HG02943 (cell line): ENCODE data around the gene PPP1R13B.

Experiments
- ATAC-seq: cut with Tn5 transposase; IDR thresholded peaks from one replicate; pipeline ENCODE4 v1.9.1; 2021; ENCODE audit warnings: mild to moderate bottlenecking, low read depth, moderate library complexity; ENCODE audit not compliant: unreplicated experiment

PPP1R13B gene

GRCh38 chr14:103716091-103716801 is 131.1 kb downstream of the PPP1R13B start:
- ATAC-seq: no peak

GRCh38 chr14:103715052-103716000 is 132.0 kb downstream of the PPP1R13B start, which contains the start of the genes XRCC3 and ZFYVE21:
XRCC3 (minus strand) TSS chr14:103715451; CDS start chr14:103711087, 4,364 bp downstream.
ZFYVE21 (plus strand) TSS chr14:103715810; CDS start chr14:103715842, 32 bp downstream.
- peak; percentile 94 for ATAC-seq

GRCh38 chr14:103714063-103714724 is 133.2 kb downstream of the PPP1R13B start:
- no peak for ATAC-seq

- no peak for ATAC-seq
Observed at GRCh38 chr14:103713304-103714062, 133.9 kb downstream of the PPP1R13B start.

- ATAC-seq: no peak
Observed at GRCh38 chr14:103712633-103713247, 134.6 kb downstream of the PPP1R13B start.

- no peak for ATAC-seq
Observed at GRCh38 chr14:103711516-103712431, 135.6 kb downstream of the PPP1R13B start.

- ATAC-seq: no peak
Observed at GRCh38 chr14:103710771-103711377, 136.5 kb downstream of the PPP1R13B start.

- ATAC-seq: no peak
Observed at GRCh38 chr14:103709814-103710213, 137.6 kb downstream of the PPP1R13B start.

- ATAC-seq: no peak
Observed at GRCh38 chr14:103708750-103709187, 138.6 kb downstream of the PPP1R13B start.

- ATAC-seq: no peak
Observed at GRCh38 chr14:103707329-103708263, 139.8 kb downstream of the PPP1R13B start.

- ATAC-seq: no peak
Observed at GRCh38 chr14:103706551-103707328, 140.6 kb downstream of the PPP1R13B start.

- no peak for ATAC-seq
Observed at GRCh38 chr14:103705504-103706284, 141.7 kb downstream of the PPP1R13B start.

GRCh38 chr14:103705118-103705503 is 142.3 kb downstream of the PPP1R13B start:
- no peak for ATAC-seq

GRCh38 chr14:103704708-103705107 is 142.7 kb downstream of the PPP1R13B start:
- ATAC-seq: no peak
